HCT116 (cell line): ENCODE data around the gene DIP2B.

Experiments used
- EZH2 ChIP-seq: fragments of 200-600 bp; sonication (generic); IDR thresholded peaks from 2 replicates; pipeline ENCODE4 v1.6.1; 2017; ENCODE audit warnings: antibody characterized with exemption, mixed run types
- EZH2phosphoT487 ChIP-seq: fragments of 200-600 bp; IDR thresholded peaks from 2 replicates; pipeline ENCODE4 v1.6.1; 2018; ENCODE audit warnings: antibody characterized with exemption, borderline replicate concordance
- TCF7L2 ChIP-seq: IDR thresholded peaks from 2 replicates; pipeline ENCODE4 v1.7.0; 2011; ENCODE audit warnings: borderline replicate concordance, inconsistent platforms; ENCODE audit not compliant: insufficient read depth, insufficient read length; ENCODE audit errors: extremely low read depth
- TF ChIP-seq, protein P1 (sequence below), 3 experiments: fragments of 200-600 bp in 1 of 3; sonication (generic) in 1 of 3; IDR thresholded peaks in 2 of 3; conservative IDR thresholded peaks in 1 of 3; 2 replicates each; pipeline ENCODE4 v1.5.1; 2012 to 2017; ENCODE audit warnings: low read depth in 2 of 3, low read length in 2 of 3, antibody characterized with exemption in 1 of 3, borderline replicate concordance in 1 of 3, control low read depth in 1 of 3, mild to moderate bottlenecking in 1 of 3, mixed read lengths in 1 of 3, mixed run types in 1 of 3, moderate library complexity in 1 of 3; ENCODE audit not compliant: insufficient read depth in 1 of 3
- TF ChIP-seq, protein P2 (sequence below): IDR thresholded peaks from 2 replicates; pipeline ENCODE4 v1.6.1; 2012
- TF ChIP-seq, protein P3 (sequence below): IDR thresholded peaks from 2 replicates; pipeline ENCODE4 v1.6.1; 2012; ENCODE audit warnings: low read depth

DNA sequence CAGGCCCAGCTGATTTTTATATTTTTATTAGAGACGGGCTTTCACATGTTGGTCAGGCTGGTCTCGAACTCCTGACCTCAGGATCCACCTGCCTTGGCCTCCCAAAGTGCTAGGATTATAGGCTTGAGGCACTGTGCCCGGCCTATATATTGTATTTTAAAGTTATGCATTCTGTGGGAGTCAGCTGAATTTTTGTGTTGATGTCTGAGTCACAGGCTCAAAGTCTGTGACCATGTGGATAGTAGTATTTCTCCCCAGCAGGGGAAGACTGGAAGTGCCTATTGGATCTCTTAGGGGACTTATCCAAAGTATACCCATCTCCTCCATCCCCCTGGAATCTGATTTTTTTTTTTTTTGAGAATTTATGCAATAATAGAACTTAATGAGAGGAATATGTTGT, 215.3 kb downstream of the DIP2B start:
- no peak for TF ChIP-seq EZH2phosphoT487
- TF ChIP-seq, protein P1, sequence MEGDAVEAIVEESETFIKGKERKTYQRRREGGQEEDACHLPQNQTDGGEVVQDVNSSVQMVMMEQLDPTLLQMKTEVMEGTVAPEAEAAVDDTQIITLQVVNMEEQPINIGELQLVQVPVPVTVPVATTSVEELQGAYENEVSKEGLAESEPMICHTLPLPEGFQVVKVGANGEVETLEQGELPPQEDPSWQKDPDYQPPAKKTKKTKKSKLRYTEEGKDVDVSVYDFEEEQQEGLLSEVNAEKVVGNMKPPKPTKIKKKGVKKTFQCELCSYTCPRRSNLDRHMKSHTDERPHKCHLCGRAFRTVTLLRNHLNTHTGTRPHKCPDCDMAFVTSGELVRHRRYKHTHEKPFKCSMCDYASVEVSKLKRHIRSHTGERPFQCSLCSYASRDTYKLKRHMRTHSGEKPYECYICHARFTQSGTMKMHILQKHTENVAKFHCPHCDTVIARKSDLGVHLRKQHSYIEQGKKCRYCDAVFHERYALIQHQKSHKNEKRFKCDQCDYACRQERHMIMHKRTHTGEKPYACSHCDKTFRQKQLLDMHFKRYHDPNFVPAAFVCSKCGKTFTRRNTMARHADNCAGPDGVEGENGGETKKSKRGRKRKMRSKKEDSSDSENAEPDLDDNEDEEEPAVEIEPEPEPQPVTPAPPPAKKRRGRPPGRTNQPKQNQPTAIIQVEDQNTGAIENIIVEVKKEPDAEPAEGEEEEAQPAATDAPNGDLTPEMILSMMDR (IDR thresholded peaks at IDR 0.05 in 2 of 3, conservative IDR thresholded peaks at IDR 0.05 in 1 of 3; ENCODE audit: borderline replicate concordance in 1 of 3, insufficient read depth in 1 of 3, low read depth in 2 of 3, low read length in 2 of 3): no peak
- no peak for TF ChIP-seq TCF7L2
- TF ChIP-seq EZH2: no peak
- TF ChIP-seq, protein P2, sequence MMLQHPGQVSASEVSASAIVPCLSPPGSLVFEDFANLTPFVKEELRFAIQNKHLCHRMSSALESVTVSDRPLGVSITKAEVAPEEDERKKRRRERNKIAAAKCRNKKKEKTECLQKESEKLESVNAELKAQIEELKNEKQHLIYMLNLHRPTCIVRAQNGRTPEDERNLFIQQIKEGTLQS: no peak
- TF ChIP-seq, protein P3, sequence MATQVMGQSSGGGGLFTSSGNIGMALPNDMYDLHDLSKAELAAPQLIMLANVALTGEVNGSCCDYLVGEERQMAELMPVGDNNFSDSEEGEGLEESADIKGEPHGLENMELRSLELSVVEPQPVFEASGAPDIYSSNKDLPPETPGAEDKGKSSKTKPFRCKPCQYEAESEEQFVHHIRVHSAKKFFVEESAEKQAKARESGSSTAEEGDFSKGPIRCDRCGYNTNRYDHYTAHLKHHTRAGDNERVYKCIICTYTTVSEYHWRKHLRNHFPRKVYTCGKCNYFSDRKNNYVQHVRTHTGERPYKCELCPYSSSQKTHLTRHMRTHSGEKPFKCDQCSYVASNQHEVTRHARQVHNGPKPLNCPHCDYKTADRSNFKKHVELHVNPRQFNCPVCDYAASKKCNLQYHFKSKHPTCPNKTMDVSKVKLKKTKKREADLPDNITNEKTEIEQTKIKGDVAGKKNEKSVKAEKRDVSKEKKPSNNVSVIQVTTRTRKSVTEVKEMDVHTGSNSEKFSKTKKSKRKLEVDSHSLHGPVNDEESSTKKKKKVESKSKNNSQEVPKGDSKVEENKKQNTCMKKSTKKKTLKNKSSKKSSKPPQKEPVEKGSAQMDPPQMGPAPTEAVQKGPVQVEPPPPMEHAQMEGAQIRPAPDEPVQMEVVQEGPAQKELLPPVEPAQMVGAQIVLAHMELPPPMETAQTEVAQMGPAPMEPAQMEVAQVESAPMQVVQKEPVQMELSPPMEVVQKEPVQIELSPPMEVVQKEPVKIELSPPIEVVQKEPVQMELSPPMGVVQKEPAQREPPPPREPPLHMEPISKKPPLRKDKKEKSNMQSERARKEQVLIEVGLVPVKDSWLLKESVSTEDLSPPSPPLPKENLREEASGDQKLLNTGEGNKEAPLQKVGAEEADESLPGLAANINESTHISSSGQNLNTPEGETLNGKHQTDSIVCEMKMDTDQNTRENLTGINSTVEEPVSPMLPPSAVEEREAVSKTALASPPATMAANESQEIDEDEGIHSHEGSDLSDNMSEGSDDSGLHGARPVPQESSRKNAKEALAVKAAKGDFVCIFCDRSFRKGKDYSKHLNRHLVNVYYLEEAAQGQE: no peak
